Measurements from ENCODE around the gene EPN2. TPM values are rescaled to one million over a fixed set of nuclear protein-coding genes. Genes with fewer than 3 reads are reported as not detected.

EPN2 gene
- total RNA-seq, 1 donor from 2014 or later, result 14.2 TPM

DNA sequence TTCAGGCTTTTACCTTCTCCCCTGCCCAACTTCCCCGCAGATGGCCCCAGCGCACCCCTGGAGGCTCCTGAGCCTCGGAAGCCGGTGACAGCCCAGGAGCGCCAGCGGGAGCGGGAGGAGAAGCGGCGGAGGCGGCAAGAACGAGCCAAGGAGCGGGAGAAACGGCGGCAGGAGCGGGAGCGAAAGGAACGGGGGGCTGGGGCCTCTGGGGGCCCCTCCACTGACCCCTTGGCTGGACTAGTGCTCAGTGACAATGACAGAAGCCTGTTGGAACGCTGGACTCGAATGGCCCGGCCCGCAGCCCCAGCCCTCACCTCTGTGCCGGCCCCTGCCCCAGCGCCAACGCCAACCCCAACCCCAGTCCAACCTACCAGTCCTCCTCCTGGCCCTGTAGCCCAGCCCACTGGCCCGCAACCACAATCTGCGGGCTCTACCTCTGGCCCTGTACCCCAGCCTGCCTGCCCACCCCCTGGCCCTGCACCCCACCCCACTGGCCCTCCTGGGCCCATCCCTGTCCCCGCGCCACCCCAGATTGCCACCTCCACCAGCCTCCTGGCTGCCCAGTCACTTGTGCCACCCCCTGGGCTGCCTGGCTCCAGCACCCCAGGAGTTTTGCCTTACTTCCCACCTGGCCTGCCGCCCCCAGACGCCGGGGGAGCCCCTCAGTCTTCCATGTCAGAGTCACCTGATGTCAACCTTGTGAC, 144.7 kb downstream of the EPN2 start:
- H3K4me3 ChIP-seq (ENCODE audit: low read depth, low read length), result no peak overlapping the region
- TF ChIP-seq CTCF (conservative IDR thresholded peaks at IDR 0.05; ENCODE audit: low read depth, low read length), result no peak
- DNase-seq (ENCODE audit: low read depth), result no peak

GRCh38 chr17:19382531-19383444, 145.6 kb downstream of the EPN2 start:
- H3K4me3 ChIP-seq (ENCODE audit: low read depth, low read length), result no peak overlapping the region
- DNase-seq (ENCODE audit: low read depth), result no peak
- no peak for TF ChIP-seq CTCF (conservative IDR thresholded peaks at IDR 0.05; ENCODE audit: low read depth, low read length)

GRCh38 chr17:19383681-19384470, 146.7 kb downstream of the EPN2 start:
- TF ChIP-seq CTCF (conservative IDR thresholded peaks at IDR 0.05; ENCODE audit: low read depth, low read length), result no peak
- no peak for DNase-seq (ENCODE audit: low read depth)

DNA sequence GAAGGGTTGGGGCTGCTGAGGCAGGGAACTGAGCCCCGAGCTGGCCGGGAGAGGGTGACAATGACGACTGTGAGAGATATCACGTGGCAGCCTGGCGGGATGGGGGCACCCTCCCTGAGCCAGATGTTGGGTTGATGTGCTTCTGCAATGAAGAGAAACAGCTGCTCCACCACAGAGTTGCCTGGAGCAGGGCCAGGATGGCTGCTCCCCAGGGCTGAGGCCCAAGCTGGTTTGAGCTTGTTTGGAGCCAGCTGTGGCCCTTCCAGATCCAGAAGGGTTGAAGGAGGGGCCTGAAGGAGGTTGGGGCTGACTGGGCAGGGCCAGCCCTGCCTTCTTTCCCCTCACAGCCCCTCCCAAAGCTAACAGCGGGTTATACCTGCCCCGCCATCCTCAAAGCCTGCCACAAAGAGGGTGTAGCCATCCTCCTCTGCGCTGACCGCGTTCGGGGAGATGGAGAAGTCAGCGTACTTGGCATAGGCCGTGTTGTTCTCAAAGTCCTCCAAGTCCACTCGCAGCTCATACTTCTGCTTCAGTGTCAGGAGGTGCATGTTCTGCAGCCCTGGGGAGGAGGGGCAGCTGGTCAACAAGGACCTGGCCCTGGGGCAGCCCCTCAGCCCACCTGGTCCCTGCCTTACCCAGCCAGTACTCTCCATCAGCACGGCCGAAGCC, 147.7 kb downstream of the EPN2 start:
- no peak for DNase-seq (ENCODE audit: low read depth)
- no peak overlapping the region for H3K4me3 ChIP-seq (ENCODE audit: low read depth, low read length)
- no peak for TF ChIP-seq CTCF (conservative IDR thresholded peaks at IDR 0.05; ENCODE audit: low read depth, low read length)

More at GRCh38 chr17:19383681-19384470, 146.7 kb downstream of the EPN2 start:
- H3K4me3 ChIP-seq (ENCODE audit: low read depth, low read length), result no peak overlapping the region

DNA sequence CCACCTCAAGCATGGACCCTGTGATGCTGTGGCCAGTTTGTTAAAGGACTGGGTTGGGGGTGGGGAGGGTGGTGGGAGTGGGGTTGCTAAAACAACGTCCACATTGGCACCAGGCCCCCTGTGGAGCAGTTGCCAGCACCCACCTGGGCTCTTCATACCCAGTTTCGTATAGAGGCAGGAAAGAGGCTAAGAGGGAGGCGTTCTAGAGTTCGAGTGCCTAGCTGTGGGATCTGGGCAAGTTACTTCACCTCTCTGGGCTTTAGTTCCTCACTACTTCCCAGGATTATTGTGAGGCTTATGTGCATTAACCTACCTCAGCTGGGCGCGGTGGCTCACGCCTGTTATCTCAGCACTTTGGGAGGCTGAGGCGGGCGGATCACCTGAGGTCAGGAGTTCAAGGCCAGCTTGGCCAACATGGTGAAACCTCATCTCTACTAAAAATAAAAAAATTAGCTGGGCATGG, 148.4 kb downstream of the EPN2 start:
- no peak overlapping the region for H3K4me3 ChIP-seq (ENCODE audit: low read depth, low read length)
- no peak for TF ChIP-seq CTCF (conservative IDR thresholded peaks at IDR 0.05; ENCODE audit: low read depth, low read length)
- DNase-seq (ENCODE audit: low read depth), result no peak

Other genes starting within 250 kb of the EPN2 start
- gene FAM83G, start 232.6 kb upstream of the EPN2 start, total RNA-seq, result 19.3 and 24.7 TPM in 2 replicates
- 0.29 TPM in 1 of 2 replicates, not detected in the other for gene GRAP, start 190.4 kb upstream of the EPN2 start, total RNA-seq
- gene GRAPL, start 109.8 kb upstream of the EPN2 start, total RNA-seq, result not detected in 2 replicates
- gene B9D1, start 125.4 kb downstream of the EPN2 start, total RNA-seq, result 27.3 and 44.2 TPM in 2 replicates
- gene MAPK7, start 141.1 kb downstream of the EPN2 start, total RNA-seq, result 9.1 and 19.0 TPM in 2 replicates
- gene MFAP4, start 149.8 kb downstream of the EPN2 start, total RNA-seq, result not detected in 2 replicates
- 0.06 TPM in 1 of 2 replicates, not detected in the other for gene RNF112, start 173.9 kb downstream of the EPN2 start, total RNA-seq

Data from epithelial cell of proximal tubule (primary cell).